Gastrocnemius medialis (tissue), 4 donors: ENCODE data around the gene MSMO1. TPM values are rescaled to one million over a fixed set of nuclear protein-coding genes. Genes with fewer than 3 reads are reported as not detected.

Source experiments
- ATAC-seq, 2 donors: fragments of 150-250 bp; one replicate each; pipeline ENCODE4 v1.9.1; 2016
- DNase-seq, 2 donors: peaks; one replicate each; pipeline ENCODE4 v3.0.0-alpha.2; 2019
- H3K27ac ChIP-seq, 4 donors: fragments of 200-600 bp; sonication (generic); 1 replicate in 1 of 4; 2 replicates in 3 of 4; pipeline ENCODE4 v1.5.1; 2016 to 2018; ENCODE audit warnings: mild to moderate bottlenecking in 2 of 4, moderate library complexity in 1 of 4
- H3K27me3 ChIP-seq, 3 donors: fragments of 200-600 bp; sonication (generic) in 2 of 3; 1 replicate in 1 of 3; 2 replicates in 2 of 3; pipeline versions ENCODE4 v1.5.1 to v1.6.0; 2016 to 2019; ENCODE audit warnings: mild to moderate bottlenecking in 1 of 3, moderate library complexity in 1 of 3
- H3K36me3 ChIP-seq, 2 donors: fragments of 200-600 bp; sonication (generic) in 1 of 2; one replicate each; pipeline ENCODE4 v1.5.1; 2017 to 2018
- H3K4me1 ChIP-seq, 2 donors: fragments of 200-600 bp; sonication (generic) in 1 of 2; one replicate each; pipeline ENCODE4 v1.5.1; 2016 to 2017; ENCODE audit warnings: mild to moderate bottlenecking in 2 of 2
- H3K4me3 ChIP-seq, 4 donors: fragments of 200-600 bp; sonication (generic) in 3 of 4; 1 replicate in 1 of 4; 2 replicates in 3 of 4; pipeline ENCODE4 v1.5.1; 2016 to 2019; ENCODE audit warnings: mild to moderate bottlenecking in 2 of 4
- H3K9me3 ChIP-seq, 3 donors: fragments of 200-600 bp; sonication (generic) in 2 of 3; 1 replicate in 1 of 3; 2 replicates in 2 of 3; pipeline ENCODE4 v1.5.1; 2016 to 2019
- POLR2A ChIP-seq, 2 donors: fragments of 450-650 bp; IDR thresholded peaks; one replicate each; pipeline ENCODE4 v1.6.1; 2017; ENCODE audit warnings: antibody characterized with exemption in 2 of 2, mild to moderate bottlenecking in 2 of 2, moderate library complexity in 2 of 2
- in situ Hi-C, 4 donors: fragments of 200-750 bp; cut with MboI; loops; one replicate each; pipeline versions ENCODE4 v1.15.0 to v1.8.0; 2017; ENCODE audit warnings: low sequenced_read_pairs in 4 of 4
- intact Hi-C: fragments of 100-400 bp; cut with DNase I; formaldehyde crosslinking; loops from one replicate; pipeline ENCODE4 v1.15.1; 2023; ENCODE audit warnings: low total_unique reads
- total RNA-seq, 4 donors: library from RNA; depleted of rRNA; stranded (reverse); fragments of >200 nt; gene quantifications; one replicate each; pipeline versions ENCODE4 v1.1.0 to v1.2.3, GENCODE V29; 2016
- TF ChIP-seq, protein P1 (sequence below), 5 experiments: fragments of 450-650 bp in 3 of 5; fragments of 200-600 bp in 2 of 5; sonication (generic) in 2 of 5; IDR thresholded peaks in 4 of 5; conservative IDR thresholded peaks in 1 of 5; 1 replicate in 4 of 5; 2 replicates in 1 of 5; pipeline ENCODE4 v1.5.1; 2016 to 2019; ENCODE audit warnings: antibody characterized with exemption in 5 of 5, mild to moderate bottlenecking in 3 of 5, moderate library complexity in 3 of 5

The MSMO1 gene
- total RNA-seq, 4 donors from 2014 or later = 3.9 to 7.7 (median 4.1) TPM

DNA sequence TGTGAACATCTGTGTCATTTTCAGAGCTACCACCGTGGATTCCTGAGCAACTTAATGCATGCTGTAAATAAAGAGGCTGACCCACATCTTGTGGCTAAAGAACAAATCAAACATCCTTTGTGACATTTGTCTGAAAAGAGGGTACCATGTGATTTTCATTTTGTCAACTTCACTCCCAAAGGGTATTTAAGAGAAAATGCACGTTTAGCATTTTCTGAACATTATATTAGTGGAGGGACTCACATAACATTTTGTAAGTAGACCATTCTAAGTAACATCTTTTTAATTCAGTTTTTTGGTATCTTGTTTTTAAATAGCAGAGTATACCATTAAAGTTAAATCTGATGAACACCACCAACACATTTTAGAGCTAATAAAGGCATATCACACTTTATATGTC is 34.3 kb downstream of the MSMO1 start:
- Histone ChIP-seq H3K9me3 (no peaks in the 10 kb centered on the region), H3K27me3 (no peaks in the 10 kb centered on the region), H3K27ac (no peak overlapping the region), H3K36me3 (no peaks in the 10 kb centered on the region), H3K4me3 (no peak overlapping the region), H3K4me1 (no peaks in the 10 kb centered on the region)
- TF ChIP-seq, protein P1, sequence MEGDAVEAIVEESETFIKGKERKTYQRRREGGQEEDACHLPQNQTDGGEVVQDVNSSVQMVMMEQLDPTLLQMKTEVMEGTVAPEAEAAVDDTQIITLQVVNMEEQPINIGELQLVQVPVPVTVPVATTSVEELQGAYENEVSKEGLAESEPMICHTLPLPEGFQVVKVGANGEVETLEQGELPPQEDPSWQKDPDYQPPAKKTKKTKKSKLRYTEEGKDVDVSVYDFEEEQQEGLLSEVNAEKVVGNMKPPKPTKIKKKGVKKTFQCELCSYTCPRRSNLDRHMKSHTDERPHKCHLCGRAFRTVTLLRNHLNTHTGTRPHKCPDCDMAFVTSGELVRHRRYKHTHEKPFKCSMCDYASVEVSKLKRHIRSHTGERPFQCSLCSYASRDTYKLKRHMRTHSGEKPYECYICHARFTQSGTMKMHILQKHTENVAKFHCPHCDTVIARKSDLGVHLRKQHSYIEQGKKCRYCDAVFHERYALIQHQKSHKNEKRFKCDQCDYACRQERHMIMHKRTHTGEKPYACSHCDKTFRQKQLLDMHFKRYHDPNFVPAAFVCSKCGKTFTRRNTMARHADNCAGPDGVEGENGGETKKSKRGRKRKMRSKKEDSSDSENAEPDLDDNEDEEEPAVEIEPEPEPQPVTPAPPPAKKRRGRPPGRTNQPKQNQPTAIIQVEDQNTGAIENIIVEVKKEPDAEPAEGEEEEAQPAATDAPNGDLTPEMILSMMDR (IDR thresholded peaks at IDR 0.05 in 4 of 5, conservative IDR thresholded peaks at IDR 0.05 in 1 of 5) = no peak
- no peak for TF ChIP-seq POLR2A (IDR thresholded peaks at IDR 0.05)
- in situ Hi-C loops (loop anchor here in 1 of 4 donors (25.0 kb wide), 1 partner anchor 225 kb away; no protein-coding TSS in a partner anchor), intact Hi-C loops (no loop called here)
- ATAC-seq (no peak), DNase-seq (no peak)

- ATAC-seq = no peak
- in situ Hi-C loops = loop anchor here in 1 of 4 donors (25.0 kb wide), 1 partner anchor 227 kb away; no protein-coding TSS in a partner anchor
- no peaks in the 10 kb centered on the region for H3K9me3 ChIP-seq
These were observed 37.1 kb downstream of the MSMO1 start for GRCh38 chr4:165364452-165365080.

DNA sequence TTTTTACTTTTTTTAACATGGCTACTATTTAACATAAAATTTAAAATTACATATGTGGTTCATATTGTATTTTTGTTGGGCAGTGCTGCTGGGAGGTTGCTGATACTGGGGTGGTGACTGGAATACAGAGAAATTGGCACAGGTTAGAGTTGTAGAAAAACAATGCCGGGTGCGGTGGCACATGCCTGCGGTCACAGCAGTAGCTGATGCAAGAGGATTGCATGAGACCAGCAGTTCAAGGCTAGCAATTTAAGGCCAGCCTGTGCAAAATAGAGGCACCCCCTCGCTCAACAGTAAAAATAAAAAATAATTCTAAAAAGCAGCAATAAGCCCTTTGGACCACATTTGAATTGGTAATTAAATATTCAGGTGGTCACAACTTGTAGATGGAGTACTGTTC is 39.6 kb downstream of the MSMO1 start:
- no peak overlapping the region for H3K4me3 ChIP-seq
- ATAC-seq (no peak), DNase-seq (no peak)
- no peaks in the 10 kb centered on the region for H3K36me3 ChIP-seq
- H3K27ac ChIP-seq = no peak overlapping the region
- H3K9me3 ChIP-seq = no peaks in the 10 kb centered on the region
- H3K4me1 ChIP-seq = no peaks in the 10 kb centered on the region
- in situ Hi-C loops (loop anchor here in 1 of 4 donors (25.0 kb wide), 1 partner anchor 230 kb away; no protein-coding TSS in a partner anchor), intact Hi-C loops (no loop called here)
- no peak for TF ChIP-seq POLR2A (IDR thresholded peaks at IDR 0.05)
- TF ChIP-seq, protein P1 (IDR thresholded peaks at IDR 0.05 in 4 of 5, conservative IDR thresholded peaks at IDR 0.05 in 1 of 5) = no peak
- no peaks in the 10 kb centered on the region for H3K27me3 ChIP-seq

More at GRCh38 chr4:165364452-165365080, 37.1 kb downstream of the MSMO1 start:
- Histone ChIP-seq H3K27ac (no peak overlapping the region), H3K36me3 (no peaks in the 10 kb centered on the region), H3K4me3 (no peak overlapping the region), H3K27me3 (no peaks in the 10 kb centered on the region), H3K4me1 (no peaks in the 10 kb centered on the region)
- TF ChIP-seq, protein P1 (IDR thresholded peaks at IDR 0.05 in 4 of 5, conservative IDR thresholded peaks at IDR 0.05 in 1 of 5) = no peak
- TF ChIP-seq POLR2A (IDR thresholded peaks at IDR 0.05) = no peak
- intact Hi-C loops = no loop called here
- no peak for DNase-seq

- no peak for ATAC-seq
- DNase-seq = no peak
- H3K27ac ChIP-seq = no peak overlapping the region
- H3K27me3 ChIP-seq = no peaks in the 10 kb centered on the region
- H3K4me1 ChIP-seq = no peaks in the 10 kb centered on the region
- H3K9me3 ChIP-seq = no peaks in the 10 kb centered on the region
- intact Hi-C loops = no loop called here
- TF ChIP-seq, protein P1 (IDR thresholded peaks at IDR 0.05 in 4 of 5, conservative IDR thresholded peaks at IDR 0.05 in 1 of 5) = no peak
- TF ChIP-seq POLR2A (IDR thresholded peaks at IDR 0.05) = no peak
- in situ Hi-C loops = loop anchor here in 1 of 4 donors (25.0 kb wide), 1 partner anchor 231 kb away; no protein-coding TSS in a partner anchor
- H3K36me3 ChIP-seq = no peaks in the 10 kb centered on the region
- H3K4me3 ChIP-seq = no peak overlapping the region
These were observed 40.6 kb downstream of the MSMO1 start for GRCh38 chr4:165368114-165368513.
